ENCODE data around the gene EMP2. TPM values are rescaled to one million over a fixed set of nuclear protein-coding genes. Genes with fewer than 3 reads are reported as not detected.

The EMP2 gene
- total RNA-seq, 2 donors from 2014 or later: 19.0 to 20.7 TPM

GRCh38 chr16:10529895-10530669 lies 50.3 kb downstream of the EMP2 start:
- DNase-seq: no peak
- Mint-ChIP-seq H3K4me1 (peaks cover 8% of the 10 kb centered on the region), H3K9me3 (no peaks in the 10 kb centered on the region), H3K27ac (no peak overlapping the region), H3K27me3 (ENCODE audit: insufficient read depth) (no peaks in the 10 kb centered on the region), H3K36me3 (ENCODE audit: low read depth) (no peaks in the 10 kb centered on the region), H3K4me3 (no peak overlapping the region)
- Histone ChIP-seq H3K36me3 (ENCODE audit: control insufficient read depth, insufficient read depth, low read length) (no peaks in the 10 kb centered on the region), H3K27ac (ENCODE audit: low read depth, low read length) (no peak overlapping the region), H3K4me3 (ENCODE audit: low read length) (no peak overlapping the region), H3K27me3 (ENCODE audit: control insufficient read depth, insufficient read depth, low read length, poor library complexity, severe bottlenecking) (no peaks in the 10 kb centered on the region), H3K4me1 (ENCODE audit: control insufficient read depth, insufficient read depth, low read length) (peaks cover 4% of the 10 kb centered on the region), H3K9ac (ENCODE audit: extremely low read depth, low read length, poor library complexity, severe bottlenecking) (no peak overlapping the region), H3K9me3 (ENCODE audit: control insufficient read depth, low read length) (no peaks in the 10 kb centered on the region)
- TF ChIP-seq CTCF (conservative IDR thresholded peaks at IDR 0.05): no peak
- 75 to 83% methylated on average over 1 of the region's 1 CpG for WGBS, 2 experiments (ENCODE audit: insufficient coverage in 1 of 2, insufficient read length in 1 of 2)

- no peaks in the 10 kb centered on the region for H3K36me3 ChIP-seq (ENCODE audit: control insufficient read depth, insufficient read depth, low read length)
- Mint-ChIP-seq H3K27me3 (ENCODE audit: insufficient read depth) (no peaks in the 10 kb centered on the region), H3K9me3 (no peaks in the 10 kb centered on the region), H3K36me3 (ENCODE audit: low read depth) (no peaks in the 10 kb centered on the region), H3K27ac (no peak overlapping the region), H3K4me1 (peaks cover 8% of the 10 kb centered on the region), H3K4me3 (no peak overlapping the region)
- 98% methylated on average over 7 of the region's 8 CpGs; no CpG with 5 or more reads in 1 of the 2 experiments for WGBS, 2 experiments (ENCODE audit: insufficient coverage in 1 of 2, insufficient read length in 1 of 2)
- H3K9ac ChIP-seq (ENCODE audit: extremely low read depth, low read length, poor library complexity, severe bottlenecking): no peak overlapping the region
- no peak overlapping the region for H3K4me3 ChIP-seq (ENCODE audit: low read length)
- TF ChIP-seq CTCF (conservative IDR thresholded peaks at IDR 0.05): no peak
- DNase-seq: no peak
- no peaks in the 10 kb centered on the region for H3K9me3 ChIP-seq (ENCODE audit: control insufficient read depth, low read length)
- H3K27ac ChIP-seq (ENCODE audit: low read depth, low read length): no peak overlapping the region
- H3K27me3 ChIP-seq (ENCODE audit: control insufficient read depth, insufficient read depth, low read length, poor library complexity, severe bottlenecking): no peaks in the 10 kb centered on the region
- H3K4me1 ChIP-seq (ENCODE audit: control insufficient read depth, insufficient read depth, low read length): peaks cover 4% of the 10 kb centered on the region
These were observed 51.8 kb downstream of the EMP2 start for GRCh38 chr16:10528635-10529034.

- 95 to 96% methylated on average over 6 to 7 of the region's 7 CpGs for WGBS, 2 experiments (ENCODE audit: insufficient coverage in 1 of 2, insufficient read length in 1 of 2)
- no peaks in the 10 kb centered on the region for H3K27me3 ChIP-seq (ENCODE audit: control insufficient read depth, insufficient read depth, low read length, poor library complexity, severe bottlenecking)
- H3K9me3 ChIP-seq (ENCODE audit: control insufficient read depth, low read length): no peaks in the 10 kb centered on the region
- no peak for TF ChIP-seq CTCF (conservative IDR thresholded peaks at IDR 0.05)
- H3K4me3 Mint-ChIP-seq: no peak overlapping the region
- no peak overlapping the region for H3K4me3 ChIP-seq (ENCODE audit: low read length)
- H3K4me1 ChIP-seq (ENCODE audit: control insufficient read depth, insufficient read depth, low read length): peaks cover 4% of the 10 kb centered on the region
- DNase-seq: no peak
- H3K36me3 ChIP-seq (ENCODE audit: control insufficient read depth, insufficient read depth, low read length): no peaks in the 10 kb centered on the region
- peaks cover 8% of the 10 kb centered on the region for H3K4me1 Mint-ChIP-seq
- no peak overlapping the region for H3K27ac Mint-ChIP-seq
- no peak overlapping the region for H3K9ac ChIP-seq (ENCODE audit: extremely low read depth, low read length, poor library complexity, severe bottlenecking)
- H3K9me3 Mint-ChIP-seq: no peaks in the 10 kb centered on the region
- H3K27ac ChIP-seq (ENCODE audit: low read depth, low read length): no peak overlapping the region
- H3K27me3 Mint-ChIP-seq (ENCODE audit: insufficient read depth): no peaks in the 10 kb centered on the region
- no peaks in the 10 kb centered on the region for H3K36me3 Mint-ChIP-seq (ENCODE audit: low read depth)
These were observed 53.4 kb downstream of the EMP2 start for GRCh38 chr16:10526962-10527361.
